Coronary artery (tissue), 2 donors: ENCODE results near the gene ETS2.

Source experiments
- DNase-seq: peaks from one replicate; pipeline ENCODE4 v3.0.0-alpha.2; 2017; ENCODE audit warnings: low spot score
- H3K27ac ChIP-seq, 2 donors: fragments of 200-600 bp; sonication (generic); one replicate each; pipeline ENCODE4 v1.5.1; 2016 to 2019
- H3K4me3 ChIP-seq: fragments of 200-600 bp; sonication (generic); 2 replicates; pipeline ENCODE4 v1.5.1; 2016; ENCODE audit warnings: mild to moderate bottlenecking, moderate library complexity
- CTCF ChIP-seq: fragments of 200-600 bp; sonication (generic); IDR thresholded peaks from one replicate; pipeline ENCODE4 v1.5.1; 2019; ENCODE audit warnings: antibody characterized with exemption

Gene ETS2

GRCh38 chr21:38777015-38777414 is 28.7 kb upstream of the ETS2 start:
- no peak for TF ChIP-seq CTCF
- Histone ChIP-seq H3K27ac (no peak overlapping the region), H3K4me3 (no peak overlapping the region)
- DNase-seq: no peak

- no peak overlapping the region for H3K4me3 ChIP-seq
- TF ChIP-seq CTCF: no peak
- no peak for DNase-seq
These were observed 28.2 kb upstream of the ETS2 start for GRCh38 chr21:38777531-38777930.

GRCh38 chr21:38780879-38781278 is 24.9 kb upstream of the ETS2 start:
- DNase-seq: no peak
- no peak overlapping the region for H3K27ac ChIP-seq
- no peak for TF ChIP-seq CTCF

More at GRCh38 chr21:38777531-38777930, 28.2 kb upstream of the ETS2 start:
- H3K27ac ChIP-seq: no peak overlapping the region

GRCh38 chr21:38784458-38785266 is 21.1 kb upstream of the ETS2 start:
- TF ChIP-seq CTCF: no peak
- DNase-seq: no peak
- Histone ChIP-seq H3K4me3 (no peak overlapping the region), H3K27ac (no peak overlapping the region)

More at GRCh38 chr21:38780879-38781278, 24.9 kb upstream of the ETS2 start:
- H3K4me3 ChIP-seq: no peak overlapping the region

GRCh38 chr21:38785483-38785882 is 20.2 kb upstream of the ETS2 start:
- no peak for DNase-seq
- Histone ChIP-seq H3K27ac (no peak overlapping the region), H3K4me3 (no peak overlapping the region)
- TF ChIP-seq CTCF: no peak

- H3K4me3 ChIP-seq: no peak overlapping the region
- H3K27ac ChIP-seq: no peak overlapping the region
- TF ChIP-seq CTCF: no peak
- no peak for DNase-seq
These were observed 18.7 kb upstream of the ETS2 start for GRCh38 chr21:38787016-38787415.
